Measurements from ENCODE around the gene CD6. TPM values are rescaled to one million over a fixed set of nuclear protein-coding genes. Genes with fewer than 3 reads are reported as not detected.
A peak's percentile ranks its signal among the peaks of the same experiment; 100 is the strongest.

The CD6 gene
- total RNA-seq, 3 donors from 2014 or later (not counting 1 experiment from before 2014, with no cell fraction given) = 18.9 to 111 (median 85.6) TPM

GRCh38 chr11:60928563-60929001 lies 42.9 kb upstream of the CD6 start:
- Mint-ChIP-seq H3K27me3 (ENCODE audit: low read depth in 2 of 2) (peaks cover 7 to 32% of the 10 kb centered on the region in 2 donors), H3K36me3 (no peaks in the 10 kb centered on the region), H3K27ac (no peak overlapping the region), H3K4me1 (peaks cover 0 to 8% of the 10 kb centered on the region in 2 donors), H3K9me3 (no peaks in the 10 kb centered on the region), H3K4me3 (no peak overlapping the region)
- WGBS (ENCODE audit: insufficient coverage) = 91% methylated on average over 20 of the region's 20 CpGs
- Histone ChIP-seq H3K36me3 (ENCODE audit: control insufficient read depth, insufficient read depth, low read length) (no peaks in the 10 kb centered on the region), H3K27ac (ENCODE audit: low read length) (no peak overlapping the region), H3K4me1 (ENCODE audit: control insufficient read depth, insufficient read depth, low read length) (peaks cover 22% of the 10 kb centered on the region), H3K9me3 (ENCODE audit: control insufficient read depth, insufficient read depth, low read length) (no peaks in the 10 kb centered on the region), H3K4me3 (ENCODE audit: low read length) (no peak overlapping the region), H3K27me3 (ENCODE audit: control insufficient read depth, insufficient read depth, low read length) (peaks cover 16% of the 10 kb centered on the region)
- no peak for TF ChIP-seq CTCF (IDR thresholded peaks at IDR 0.05)
- intact Hi-C loops (cut with micrococcal nuclease) = no loop called here
- ATAC-seq (no peak), DNase-seq (no peak)

GRCh38 chr11:60929764-60930163 lies 41.7 kb upstream of the CD6 start:
- H3K36me3 Mint-ChIP-seq = no peaks in the 10 kb centered on the region
- Histone ChIP-seq H3K9me3 (ENCODE audit: control insufficient read depth, insufficient read depth, low read length) (no peaks in the 10 kb centered on the region), H3K4me3 (ENCODE audit: low read length) (no peak overlapping the region), H3K27ac (ENCODE audit: low read length) (no peak overlapping the region), H3K4me1 (ENCODE audit: control insufficient read depth, insufficient read depth, low read length) (peaks cover 13% of the 10 kb centered on the region), H3K27me3 (ENCODE audit: control insufficient read depth, insufficient read depth, low read length) (peaks cover 8% of the 10 kb centered on the region), H3K36me3 (ENCODE audit: control insufficient read depth, insufficient read depth, low read length) (no peaks in the 10 kb centered on the region)
- intact Hi-C loops (cut with micrococcal nuclease) = no loop called here
- ATAC-seq = no peak
- peaks cover 0 to 7% of the 10 kb centered on the region in 2 donors for H3K4me1 Mint-ChIP-seq
- no peaks in the 10 kb centered on the region for H3K9me3 Mint-ChIP-seq
- TF ChIP-seq CTCF (IDR thresholded peaks at IDR 0.05) = no peak
- no peak for DNase-seq
- H3K4me3 Mint-ChIP-seq = no peak overlapping the region
- H3K27me3 Mint-ChIP-seq (ENCODE audit: low read depth in 2 of 2) = peaks cover 7 to 35% of the 10 kb centered on the region in 2 donors
- 88% methylated on average over 4 of the region's 4 CpGs for WGBS (ENCODE audit: insufficient coverage)
- no peak overlapping the region for H3K27ac Mint-ChIP-seq

- Mint-ChIP-seq H3K27me3 (ENCODE audit: low read depth in 2 of 2) (peaks cover 7 to 29% of the 10 kb centered on the region in 2 donors), H3K4me3 (no peak overlapping the region), H3K27ac (no peak overlapping the region), H3K9me3 (no peaks in the 10 kb centered on the region), H3K36me3 (no peaks in the 10 kb centered on the region), H3K4me1 (peaks cover 0 to 1% of the 10 kb centered on the region in 2 donors)
- intact Hi-C loops (cut with micrococcal nuclease) = no loop called here
- ATAC-seq (no peak), DNase-seq (no peak)
- H3K4me3 ChIP-seq (ENCODE audit: low read length) = no peak overlapping the region
- peaks cover 2% of the 10 kb centered on the region for H3K27me3 ChIP-seq (ENCODE audit: control insufficient read depth, insufficient read depth, low read length)
- 94% methylated on average over 3 of the region's 4 CpGs for WGBS (ENCODE audit: insufficient coverage)
- H3K27ac ChIP-seq (ENCODE audit: low read length) = no peak overlapping the region
- no peak for TF ChIP-seq CTCF (IDR thresholded peaks at IDR 0.05)
- peaks cover 7% of the 10 kb centered on the region for H3K4me1 ChIP-seq (ENCODE audit: control insufficient read depth, insufficient read depth, low read length)
- no peaks in the 10 kb centered on the region for H3K9me3 ChIP-seq (ENCODE audit: control insufficient read depth, insufficient read depth, low read length)
- no peaks in the 10 kb centered on the region for H3K36me3 ChIP-seq (ENCODE audit: control insufficient read depth, insufficient read depth, low read length)
These were observed 41.1 kb upstream of the CD6 start for GRCh38 chr11:60930394-60930793.

DNA sequence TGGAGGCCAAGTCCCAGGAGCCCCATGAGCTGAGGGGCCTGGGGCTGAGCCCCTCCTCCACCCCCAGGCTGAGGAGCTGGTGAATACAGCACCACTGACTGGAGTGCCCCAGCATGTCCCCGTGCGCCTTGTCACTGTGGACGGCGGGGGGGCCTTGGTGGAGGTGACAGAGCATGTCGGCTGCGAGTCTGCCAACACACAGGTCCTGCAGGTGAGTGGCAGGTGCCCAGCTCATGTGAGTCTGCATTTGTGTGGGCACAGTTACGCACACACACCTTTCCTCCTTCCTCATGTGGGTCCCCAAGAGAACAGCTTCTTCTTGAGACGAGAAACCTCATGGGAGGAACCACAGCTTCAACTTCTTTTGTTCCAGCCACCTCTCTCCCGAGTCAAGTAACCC lies 39.6 kb upstream of the CD6 start:
- Mint-ChIP-seq H3K27ac (no peak overlapping the region), H3K4me3 (no peak overlapping the region)
- peak overlapping the region; percentile 29 for H3K27ac ChIP-seq (ENCODE audit: low read length)

More for the DNA sequence above, 39.6 kb upstream of the CD6 start:
- H3K4me1 Mint-ChIP-seq = no peaks in the 10 kb centered on the region
- no peaks in the 10 kb centered on the region for H3K36me3 Mint-ChIP-seq
- no peak overlapping the region for H3K4me3 ChIP-seq (ENCODE audit: low read length)
- H3K36me3 ChIP-seq (ENCODE audit: control insufficient read depth, insufficient read depth, low read length) = no peaks in the 10 kb centered on the region
- intact Hi-C loops (cut with micrococcal nuclease) = no loop called here
- ATAC-seq (no peak), DNase-seq (no peak)
- no peak for TF ChIP-seq CTCF (IDR thresholded peaks at IDR 0.05)
- 53% methylated on average over 9 of the region's 9 CpGs for WGBS (ENCODE audit: insufficient coverage)
- peaks cover 4% of the 10 kb centered on the region for H3K4me1 ChIP-seq (ENCODE audit: control insufficient read depth, insufficient read depth, low read length)
- no peaks in the 10 kb centered on the region for H3K9me3 Mint-ChIP-seq
- peaks cover 0 to 20% of the 10 kb centered on the region in 2 donors for H3K27me3 Mint-ChIP-seq (ENCODE audit: low read depth in 2 of 2)
- no peaks in the 10 kb centered on the region for H3K27me3 ChIP-seq (ENCODE audit: control insufficient read depth, insufficient read depth, low read length)
- no peaks in the 10 kb centered on the region for H3K9me3 ChIP-seq (ENCODE audit: control insufficient read depth, insufficient read depth, low read length)
